ENCODE results near the gene INSIG2.

Gene INSIG2

GRCh38 chr2:118088051-118089024 is at the start of gene INSIG2:
TSS of gene INSIG2 (plus strand) at chr2:118088471. CDS start at chr2:118096557, 8,086 bp downstream.
- Mint-ChIP-seq H3K36me3 (ENCODE audit: low read depth) (peaks cover 12% of the 10 kb centered on the region), H3K27ac (peak within 1 kb of the TSS; percentile 92), H3K4me1 (ENCODE audit: low read depth) (peaks cover 29% of the 10 kb centered on the region), H3K27me3 (no peaks in the 10 kb centered on the region), H3K4me3 (peak within 1 kb of the TSS; percentile 90), H3K9me3 (no peaks in the 10 kb centered on the region)
- peak; percentile 93 for DNase-seq

GRCh38 chr2:118040891-118041290 is 47.4 kb upstream of the INSIG2 start:
- Mint-ChIP-seq H3K4me3 (no peak overlapping the region), H3K27me3 (peaks cover 73% of the 10 kb centered on the region), H3K9me3 (peaks cover 4% of the 10 kb centered on the region), H3K4me1 (ENCODE audit: low read depth) (peaks cover 4% of the 10 kb centered on the region), H3K27ac (no peak overlapping the region), H3K36me3 (ENCODE audit: low read depth) (no peaks in the 10 kb centered on the region)
- DNase-seq: no peak

GRCh38 chr2:118044103-118044716 is 44.1 kb upstream of the INSIG2 start:
- no peaks in the 10 kb centered on the region for H3K36me3 Mint-ChIP-seq (ENCODE audit: low read depth)
- H3K27ac Mint-ChIP-seq: peak overlapping the region; percentile 11
- no peaks in the 10 kb centered on the region for H3K9me3 Mint-ChIP-seq
- H3K27me3 Mint-ChIP-seq: peaks cover 71% of the 10 kb centered on the region
- no peak for DNase-seq
- H3K4me3 Mint-ChIP-seq: no peak overlapping the region
- H3K4me1 Mint-ChIP-seq (ENCODE audit: low read depth): peaks cover 4% of the 10 kb centered on the region

GRCh38 chr2:118044854-118045253 is 43.4 kb upstream of the INSIG2 start:
- Mint-ChIP-seq H3K4me3 (no peak overlapping the region), H3K36me3 (ENCODE audit: low read depth) (no peaks in the 10 kb centered on the region), H3K9me3 (no peaks in the 10 kb centered on the region), H3K27me3 (peaks cover 72% of the 10 kb centered on the region), H3K27ac (peak overlapping the region; percentile 11), H3K4me1 (ENCODE audit: low read depth) (peaks cover 4% of the 10 kb centered on the region)
- DNase-seq: no peak

GRCh38 chr2:118045286-118045685 is 43.0 kb upstream of the INSIG2 start:
- no peak for DNase-seq
- Mint-ChIP-seq H3K27me3 (peaks cover 73% of the 10 kb centered on the region), H3K4me1 (ENCODE audit: low read depth) (peaks cover 4% of the 10 kb centered on the region), H3K4me3 (no peak overlapping the region), H3K27ac (no peak overlapping the region), H3K9me3 (no peaks in the 10 kb centered on the region), H3K36me3 (ENCODE audit: low read depth) (no peaks in the 10 kb centered on the region)

- Mint-ChIP-seq H3K36me3 (ENCODE audit: low read depth) (no peaks in the 10 kb centered on the region), H3K9me3 (no peaks in the 10 kb centered on the region), H3K4me1 (ENCODE audit: low read depth) (peaks cover 4% of the 10 kb centered on the region), H3K4me3 (no peak overlapping the region), H3K27me3 (peaks cover 69% of the 10 kb centered on the region), H3K27ac (no peak overlapping the region)
- DNase-seq: no peak
Measured at GRCh38 chr2:118046634-118047210, 41.5 kb upstream of the INSIG2 start.

- no peak for DNase-seq
- Mint-ChIP-seq H3K36me3 (ENCODE audit: low read depth) (no peaks in the 10 kb centered on the region), H3K27ac (no peak overlapping the region), H3K4me3 (no peak overlapping the region), H3K9me3 (no peaks in the 10 kb centered on the region), H3K27me3 (peaks cover 71% of the 10 kb centered on the region), H3K4me1 (ENCODE audit: low read depth) (peaks cover 4% of the 10 kb centered on the region)
Measured at GRCh38 chr2:118047380-118047826, 40.9 kb upstream of the INSIG2 start.

GRCh38 chr2:118048401-118048800 is 39.9 kb upstream of the INSIG2 start:
- no peak for DNase-seq
- Mint-ChIP-seq H3K27ac (no peak overlapping the region), H3K4me1 (ENCODE audit: low read depth) (peaks cover 4% of the 10 kb centered on the region), H3K27me3 (peaks cover 66% of the 10 kb centered on the region), H3K9me3 (no peaks in the 10 kb centered on the region), H3K36me3 (ENCODE audit: low read depth) (no peaks in the 10 kb centered on the region), H3K4me3 (no peak overlapping the region)

- H3K4me1 Mint-ChIP-seq (ENCODE audit: low read depth): peaks cover 3% of the 10 kb centered on the region
- peaks cover 62% of the 10 kb centered on the region for H3K27me3 Mint-ChIP-seq
- H3K36me3 Mint-ChIP-seq (ENCODE audit: low read depth): no peaks in the 10 kb centered on the region
- no peak overlapping the region for H3K4me3 Mint-ChIP-seq
- no peaks in the 10 kb centered on the region for H3K9me3 Mint-ChIP-seq
- DNase-seq: no peak
- no peak overlapping the region for H3K27ac Mint-ChIP-seq
Measured at GRCh38 chr2:118049140-118049815, 39.0 kb upstream of the INSIG2 start.

GRCh38 chr2:118049816-118050140 is 38.5 kb upstream of the INSIG2 start:
- Mint-ChIP-seq H3K27ac (no peak overlapping the region), H3K36me3 (ENCODE audit: low read depth) (no peaks in the 10 kb centered on the region), H3K4me3 (no peak overlapping the region), H3K9me3 (no peaks in the 10 kb centered on the region), H3K4me1 (ENCODE audit: low read depth) (no peaks in the 10 kb centered on the region), H3K27me3 (peaks cover 59% of the 10 kb centered on the region)
- no peak for DNase-seq

GRCh38 chr2:118050386-118050785 is 37.9 kb upstream of the INSIG2 start:
- H3K36me3 Mint-ChIP-seq (ENCODE audit: low read depth): no peaks in the 10 kb centered on the region
- no peaks in the 10 kb centered on the region for H3K4me1 Mint-ChIP-seq (ENCODE audit: low read depth)
- H3K4me3 Mint-ChIP-seq: no peak overlapping the region
- no peaks in the 10 kb centered on the region for H3K9me3 Mint-ChIP-seq
- peaks cover 56% of the 10 kb centered on the region for H3K27me3 Mint-ChIP-seq
- no peak overlapping the region for H3K27ac Mint-ChIP-seq
- DNase-seq: no peak

GRCh38 chr2:118050974-118051373 is 37.3 kb upstream of the INSIG2 start:
- no peak overlapping the region for H3K4me3 Mint-ChIP-seq
- H3K9me3 Mint-ChIP-seq: no peaks in the 10 kb centered on the region
- H3K27me3 Mint-ChIP-seq: peaks cover 57% of the 10 kb centered on the region
- H3K36me3 Mint-ChIP-seq (ENCODE audit: low read depth): no peaks in the 10 kb centered on the region
- H3K27ac Mint-ChIP-seq: no peak overlapping the region
- H3K4me1 Mint-ChIP-seq (ENCODE audit: low read depth): no peaks in the 10 kb centered on the region
- DNase-seq: no peak

- no peak overlapping the region for H3K27ac Mint-ChIP-seq
- DNase-seq: no peak
- H3K36me3 Mint-ChIP-seq (ENCODE audit: low read depth): no peaks in the 10 kb centered on the region
- no peaks in the 10 kb centered on the region for H3K9me3 Mint-ChIP-seq
- H3K4me3 Mint-ChIP-seq: no peak overlapping the region
- H3K4me1 Mint-ChIP-seq (ENCODE audit: low read depth): no peaks in the 10 kb centered on the region
- peaks cover 57% of the 10 kb centered on the region for H3K27me3 Mint-ChIP-seq
Measured at GRCh38 chr2:118051826-118052358, 36.4 kb upstream of the INSIG2 start.

- Mint-ChIP-seq H3K9me3 (no peaks in the 10 kb centered on the region), H3K4me1 (ENCODE audit: low read depth) (no peaks in the 10 kb centered on the region), H3K36me3 (ENCODE audit: low read depth) (no peaks in the 10 kb centered on the region), H3K4me3 (no peak overlapping the region), H3K27ac (no peak overlapping the region), H3K27me3 (peaks cover 56% of the 10 kb centered on the region)
- no peak for DNase-seq
Measured at GRCh38 chr2:118052474-118052873, 35.8 kb upstream of the INSIG2 start.

Data from activated T-cell treated with anti-CD3 and anti-CD28 coated beads, Interleukin-2, amount 50 U/mL, for 24 hours (primary cell).